K562 (cell line): ENCODE results near the gene PSMA5.

Source experiments
- CTCF ChIP-seq, 3 experiments: IDR thresholded peaks in 2 of 3; conservative IDR thresholded peaks in 1 of 3; 2 replicates each; pipeline ENCODE4 v1.5.1; 2011 to 2012; ENCODE audit warnings: low read length in 3 of 3, mild to moderate bottlenecking in 3 of 3, control low read depth in 2 of 3, improper control_type of control experiment in 1 of 3, inconsistent platforms in 1 of 3, low read depth in 1 of 3, mixed read lengths in 1 of 3, moderate library complexity in 1 of 3; ENCODE audit not compliant: insufficient read depth in 2 of 3
- EWSR1 ChIP-seq: fragments of 450-650 bp; IDR thresholded peaks from 2 replicates; pipeline ENCODE4 v1.6.1; 2018; ENCODE audit warnings: borderline replicate concordance, mild to moderate bottlenecking, low read depth, moderate library complexity; ENCODE audit not compliant: partially characterized antibody
- IRF1 ChIP-seq: sonication (generic); formaldehyde crosslinking; IDR thresholded peaks from 2 replicates; pipeline ENCODE4 v1.8.0; 2022; ENCODE audit warnings: missing genetic modification reagents, mild to moderate bottlenecking, borderline replicate concordance
- JUND ChIP-seq, 2 experiments: IDR thresholded peaks; 2 replicates in 1 of 2; 3 replicates in 1 of 2; pipeline ENCODE4 v1.6.1; 2011; ENCODE audit warnings: borderline replicate concordance in 2 of 2, low read depth in 2 of 2, low read length in 2 of 2, improper control_type of control experiment in 1 of 2, missing biosample characterization in 1 of 2, missing genetic modification characterization in 1 of 2, missing genetic modification reagents in 1 of 2
- POU5F1 ChIP-seq: fragments of 150-350 bp; IDR thresholded peaks from 2 replicates; pipeline ENCODE4 v1.6.1; 2014; ENCODE audit warnings: borderline replicate concordance, low read length, low read depth, mild to moderate bottlenecking; ENCODE audit not compliant: partially characterized antibody
- SMARCE1 ChIP-seq: fragments of 450-650 bp; IDR thresholded peaks from 2 replicates; pipeline ENCODE4 v1.7.1; 2016; ENCODE audit warnings: mild to moderate bottlenecking

- TF ChIP-seq POU5F1 (no peak), EWSR1 (no peak), IRF1 (no peak), SMARCE1 (no peak), JUND (IDR thresholded peaks at IDR 0.05; ENCODE audit: borderline replicate concordance, low read depth, low read length) (no peak), JUND (tag; IDR thresholded peaks at IDR 0.05; ENCODE audit: borderline replicate concordance, low read depth, low read length) (no peak), CTCF (IDR thresholded peaks at IDR 0.05 in 2 of 3, conservative IDR thresholded peaks at IDR 0.05 in 1 of 3; ENCODE audit: insufficient read depth in 2 of 3, low read depth in 1 of 3, low read length in 3 of 3) (no peak)
These were observed 76.1 kb downstream of the PSMA5 start for GRCh38 chr1:109350182-109350581.
